Panc1 (cell line): ENCODE data around the gene PDE8B. TPM values are rescaled to one million over a fixed set of nuclear protein-coding genes. Genes with fewer than 3 reads are reported as not detected.

Source experiments
- ATAC-seq: fragments of 200-7000 bp; cut with Tn5 transposase; 2 replicates; pipeline ENCODE4 v1.9.1; 2020; ENCODE audit warnings: mild to moderate bottlenecking, moderate library complexity
- BruUV-seq: library from RNA; stranded (reverse); fragments of 400-500 nt; replicated peaks from 2 replicates; lab custom pipeline; 2021; lab: Mats Ljungman, UMichigan
- CTCF ChIA-PET: fragments of 300-600 bp; sonication (Branson Sonifier 250); formaldehyde crosslinking; loops from one replicate; lab custom pipeline; 2022; ENCODE audit warnings: antibody characterized with exemption; lab: Charles Lee
- POLR2A ChIA-PET: fragments of 300-600 bp; sonication (Branson Sonifier 250); formaldehyde crosslinking; loops from one replicate; lab custom pipeline; 2022; ENCODE audit warnings: antibody characterized with exemption; lab: Charles Lee
- DNase-seq: peaks from one replicate; pipeline ENCODE4 v3.0.0-alpha.2; 2010; ENCODE audit warnings: low read depth, low spot score
- H3K27ac ChIP-seq: 2 replicates; pipeline ENCODE4 v1.5.1; 2011; ENCODE audit warnings: mild to moderate bottlenecking, low read length, inconsistent platforms
- H3K27me3 ChIP-seq: fragments of 200-500 bp; sonication (Bioruptor generic); 2 replicates; pipeline ENCODE4 v1.6.0; 2014; ENCODE audit warnings: low read length, inconsistent platforms; ENCODE audit not compliant: control insufficient read depth, insufficient read depth
- H3K36me3 ChIP-seq: fragments of 200-500 bp; sonication (Bioruptor generic); 2 replicates; pipeline ENCODE4 v1.5.1; 2014; ENCODE audit warnings: inconsistent platforms, mild to moderate bottlenecking, low read length, moderate library complexity; ENCODE audit not compliant: control insufficient read depth, insufficient read depth
- H3K4me1 ChIP-seq: 2 replicates; pipeline ENCODE4 v1.5.1; 2011; ENCODE audit warnings: inconsistent platforms, mild to moderate bottlenecking, low read length, moderate library complexity; ENCODE audit not compliant: control insufficient read depth, insufficient read depth
- H3K4me3 ChIP-seq, 2 experiments: 2 replicates each; pipeline ENCODE4 v1.5.1; 2011 to 2012; ENCODE audit warnings: low read depth in 2 of 2, low read length in 2 of 2, mild to moderate bottlenecking in 2 of 2, inconsistent platforms in 1 of 2, moderate library complexity in 1 of 2
- H3K9me3 ChIP-seq: fragments of 200-500 bp; sonication (Bioruptor generic); 2 replicates; pipeline ENCODE4 v1.5.1; 2014; ENCODE audit warnings: low read depth, mild to moderate bottlenecking, inconsistent platforms, low read length, moderate library complexity; ENCODE audit not compliant: control insufficient read depth, insufficient read depth
- POLR2AphosphoS5 ChIP-seq: IDR thresholded peaks from 2 replicates; pipeline ENCODE4 v1.6.1; 2012; ENCODE audit warnings: mild to moderate bottlenecking, low read depth, low read length, moderate library complexity
- SIN3A ChIP-seq: IDR thresholded peaks from 2 replicates; pipeline ENCODE4 v1.6.1; 2012; ENCODE audit warnings: low read depth, mild to moderate bottlenecking, low read length, moderate library complexity, borderline replicate concordance; ENCODE audit not compliant: insufficient read depth
- TCF7L2 ChIP-seq: IDR thresholded peaks from 2 replicates; pipeline ENCODE4 v1.6.1; 2011; ENCODE audit warnings: mild to moderate bottlenecking, low read depth, low read length, inconsistent platforms
- in situ Hi-C: cut with HindIII; loops from 2 replicates; pipeline ENCODE4 v1.10.0; 2016; ENCODE audit warnings: low sequenced_read_pairs, low pct_unique_long_range_greater_than_20kb
- intact Hi-C: fragments of 100-400 bp; cut with micrococcal nuclease; formaldehyde crosslinking; loops from one replicate; pipeline ENCODE4 v1.10.0; 2022; ENCODE audit not compliant: unreplicated experiment
- total RNA-seq: library from RNA; stranded (reverse); gene quantifications from one replicate; pipeline ENCODE4 v1.2.1, GENCODE V29; 2021; ENCODE audit not compliant: unreplicated experiment
- TF ChIP-seq, protein P1 (sequence below), 2 experiments: IDR thresholded peaks; 2 replicates each; pipeline ENCODE4 v1.6.1; 2011 to 2012; ENCODE audit warnings: low read depth in 2 of 2, control low read depth in 1 of 2, low read length in 1 of 2, mild to moderate bottlenecking in 1 of 2, moderate library complexity in 1 of 2; ENCODE audit not compliant: insufficient read depth in 1 of 2
- TF ChIP-seq, protein P2 (sequence below): fragments of 450-650 bp; IDR thresholded peaks from 2 replicates; pipeline ENCODE4 v1.5.1; 2017; ENCODE audit warnings: mild to moderate bottlenecking

PDE8B gene
- total RNA-seq, 1 experiment from 2014 or later, result 0.62 TPM

DNA sequence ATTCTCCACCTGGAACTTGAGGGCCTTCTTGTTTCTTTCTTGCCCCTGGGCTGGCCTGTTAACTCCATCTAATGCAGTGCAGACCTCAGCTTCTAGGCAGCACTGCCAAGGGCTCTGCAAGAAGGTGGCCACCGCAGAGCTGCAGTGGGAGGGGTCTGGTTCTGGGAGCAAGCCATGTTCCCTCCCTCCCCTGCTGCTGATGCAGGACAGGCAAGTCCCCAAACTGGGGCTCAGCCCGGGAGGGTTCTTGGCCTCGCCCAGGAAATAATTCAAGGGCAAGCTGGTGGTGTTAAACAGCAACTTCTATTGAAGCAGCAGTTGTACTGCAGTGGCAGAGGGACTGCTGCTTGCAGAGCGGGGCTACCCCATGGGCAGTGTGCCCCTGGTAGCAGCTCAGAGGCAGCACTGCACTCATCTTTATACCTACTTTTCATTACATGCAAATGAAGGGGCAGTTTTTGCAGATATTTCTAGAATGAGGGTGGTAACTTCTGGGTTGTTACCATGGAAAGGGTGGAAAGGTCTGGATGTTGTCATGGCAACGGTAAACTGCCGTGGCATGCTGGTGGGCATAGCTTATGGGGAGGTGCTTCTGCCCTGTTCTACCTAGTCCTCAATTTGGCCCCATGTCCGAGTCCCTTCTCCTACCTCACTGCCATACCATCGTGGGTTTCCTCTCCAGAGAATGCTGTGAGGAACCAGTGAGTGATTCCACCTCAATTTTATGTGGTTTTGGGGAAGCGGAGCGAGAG is 199.6 kb downstream of the PDE8B start:
- no peaks in the 10 kb centered on the region for H3K4me1 ChIP-seq
- in situ Hi-C loops (no loop called here), intact Hi-C loops (no loop called here)
- H3K27me3 ChIP-seq, result peaks cover 15% of the 10 kb centered on the region
- DNase-seq (no peak), ATAC-seq (no peak)
- no TSS peak for BruUV-seq
- H3K9me3 ChIP-seq, result no peaks in the 10 kb centered on the region
- ChIA-PET CTCF (no interaction called here), POLR2A (no interaction called here)
- H3K36me3 ChIP-seq, result no peaks in the 10 kb centered on the region
- TF ChIP-seq SIN3A, result no peak
- TF ChIP-seq POLR2AphosphoS5, result no peak
- TF ChIP-seq TCF7L2, result no peak
- TF ChIP-seq, protein P1, sequence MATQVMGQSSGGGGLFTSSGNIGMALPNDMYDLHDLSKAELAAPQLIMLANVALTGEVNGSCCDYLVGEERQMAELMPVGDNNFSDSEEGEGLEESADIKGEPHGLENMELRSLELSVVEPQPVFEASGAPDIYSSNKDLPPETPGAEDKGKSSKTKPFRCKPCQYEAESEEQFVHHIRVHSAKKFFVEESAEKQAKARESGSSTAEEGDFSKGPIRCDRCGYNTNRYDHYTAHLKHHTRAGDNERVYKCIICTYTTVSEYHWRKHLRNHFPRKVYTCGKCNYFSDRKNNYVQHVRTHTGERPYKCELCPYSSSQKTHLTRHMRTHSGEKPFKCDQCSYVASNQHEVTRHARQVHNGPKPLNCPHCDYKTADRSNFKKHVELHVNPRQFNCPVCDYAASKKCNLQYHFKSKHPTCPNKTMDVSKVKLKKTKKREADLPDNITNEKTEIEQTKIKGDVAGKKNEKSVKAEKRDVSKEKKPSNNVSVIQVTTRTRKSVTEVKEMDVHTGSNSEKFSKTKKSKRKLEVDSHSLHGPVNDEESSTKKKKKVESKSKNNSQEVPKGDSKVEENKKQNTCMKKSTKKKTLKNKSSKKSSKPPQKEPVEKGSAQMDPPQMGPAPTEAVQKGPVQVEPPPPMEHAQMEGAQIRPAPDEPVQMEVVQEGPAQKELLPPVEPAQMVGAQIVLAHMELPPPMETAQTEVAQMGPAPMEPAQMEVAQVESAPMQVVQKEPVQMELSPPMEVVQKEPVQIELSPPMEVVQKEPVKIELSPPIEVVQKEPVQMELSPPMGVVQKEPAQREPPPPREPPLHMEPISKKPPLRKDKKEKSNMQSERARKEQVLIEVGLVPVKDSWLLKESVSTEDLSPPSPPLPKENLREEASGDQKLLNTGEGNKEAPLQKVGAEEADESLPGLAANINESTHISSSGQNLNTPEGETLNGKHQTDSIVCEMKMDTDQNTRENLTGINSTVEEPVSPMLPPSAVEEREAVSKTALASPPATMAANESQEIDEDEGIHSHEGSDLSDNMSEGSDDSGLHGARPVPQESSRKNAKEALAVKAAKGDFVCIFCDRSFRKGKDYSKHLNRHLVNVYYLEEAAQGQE (IDR thresholded peaks at IDR 0.05; ENCODE audit: insufficient read depth in 1 of 2, low read depth in 2 of 2, low read length in 1 of 2), result no peak
- TF ChIP-seq, protein P2, sequence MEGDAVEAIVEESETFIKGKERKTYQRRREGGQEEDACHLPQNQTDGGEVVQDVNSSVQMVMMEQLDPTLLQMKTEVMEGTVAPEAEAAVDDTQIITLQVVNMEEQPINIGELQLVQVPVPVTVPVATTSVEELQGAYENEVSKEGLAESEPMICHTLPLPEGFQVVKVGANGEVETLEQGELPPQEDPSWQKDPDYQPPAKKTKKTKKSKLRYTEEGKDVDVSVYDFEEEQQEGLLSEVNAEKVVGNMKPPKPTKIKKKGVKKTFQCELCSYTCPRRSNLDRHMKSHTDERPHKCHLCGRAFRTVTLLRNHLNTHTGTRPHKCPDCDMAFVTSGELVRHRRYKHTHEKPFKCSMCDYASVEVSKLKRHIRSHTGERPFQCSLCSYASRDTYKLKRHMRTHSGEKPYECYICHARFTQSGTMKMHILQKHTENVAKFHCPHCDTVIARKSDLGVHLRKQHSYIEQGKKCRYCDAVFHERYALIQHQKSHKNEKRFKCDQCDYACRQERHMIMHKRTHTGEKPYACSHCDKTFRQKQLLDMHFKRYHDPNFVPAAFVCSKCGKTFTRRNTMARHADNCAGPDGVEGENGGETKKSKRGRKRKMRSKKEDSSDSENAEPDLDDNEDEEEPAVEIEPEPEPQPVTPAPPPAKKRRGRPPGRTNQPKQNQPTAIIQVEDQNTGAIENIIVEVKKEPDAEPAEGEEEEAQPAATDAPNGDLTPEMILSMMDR, result no peak
- no peak overlapping the region for H3K27ac ChIP-seq
- H3K4me3 ChIP-seq, result no peak overlapping the region

DNA sequence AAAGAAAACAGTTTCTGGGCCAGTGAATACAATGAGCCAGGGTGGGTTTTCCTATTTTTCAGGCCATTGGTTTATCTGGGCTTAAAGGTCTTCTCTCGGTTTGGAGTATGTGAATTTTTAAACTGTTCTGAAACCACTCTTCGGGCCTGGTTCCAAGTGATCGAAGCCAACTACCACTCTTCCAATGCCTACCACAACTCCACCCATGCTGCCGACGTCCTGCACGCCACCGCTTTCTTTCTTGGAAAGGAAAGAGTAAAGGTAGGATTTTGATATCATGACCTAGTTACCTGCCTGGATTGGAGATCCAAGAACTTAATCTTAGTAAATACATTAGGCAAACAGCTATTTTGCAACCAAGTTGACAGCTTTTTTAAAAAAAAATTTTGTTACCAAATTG is 202.6 kb downstream of the PDE8B start:
- no peaks in the 10 kb centered on the region for H3K36me3 ChIP-seq
- intact Hi-C loops (no loop called here), in situ Hi-C loops (no loop called here)
- no peak overlapping the region for H3K4me3 ChIP-seq
- H3K27ac ChIP-seq, result no peak overlapping the region
- ChIA-PET POLR2A (no interaction called here), CTCF (no interaction called here)
- no peak for DNase-seq
- TF ChIP-seq, protein P2, result no peak
- TF ChIP-seq, protein P1 (IDR thresholded peaks at IDR 0.05; ENCODE audit: insufficient read depth in 1 of 2, low read depth in 2 of 2, low read length in 1 of 2), result no peak
- TF ChIP-seq SIN3A, result no peak
- TF ChIP-seq TCF7L2, result no peak
- no peak for TF ChIP-seq POLR2AphosphoS5
- BruUV-seq, result no TSS peak
- peaks cover 11% of the 10 kb centered on the region; the same call in 1 of the 2 replicates for H3K27me3 ChIP-seq
- H3K4me1 ChIP-seq, result no peaks in the 10 kb centered on the region
- ATAC-seq, result no peak
- no peaks in the 10 kb centered on the region for H3K9me3 ChIP-seq
